Pancreas (tissue), 10 donors: Measurements from ENCODE around the gene RFC1. TPM values are rescaled to one million over a fixed set of nuclear protein-coding genes. Genes with fewer than 3 reads are reported as not detected.
"Not testable (repeated sequence)": the region's sequence is repeated elsewhere in the genome, so short reads cannot be mapped to it uniquely, and the experiment has no call there.

Experiments
- ATAC-seq, 4 donors: fragments of 200-7000 bp; cut with Tn5 transposase; one replicate each; pipeline versions ENCODE4 v1.8.0 to v1.9.1; 2020; ENCODE audit warnings: mild to moderate bottlenecking in 4 of 4, moderate library complexity in 4 of 4
- DNase-seq, 6 donors: peaks; one replicate each; pipeline ENCODE4 v3.0.0-alpha.2; 2020
- FAIRE-seq: peaks from 2 replicates; lab custom pipeline; 2012; peaks lifted over from hg19 to GRCh38; lab: Jason Lieb, UNC
- H3K27ac ChIP-seq, 4 donors: fragments of 200-600 bp; sonication (generic); 1 replicate in 3 of 4; 2 replicates in 1 of 4; pipeline versions ENCODE4 v1.5.0 to v1.8.0; 2020
- H3K27me3 ChIP-seq, 4 donors: fragments of 200-600 bp; one replicate each; pipeline ENCODE4 v1.8.0; 2021
- H3K36me3 ChIP-seq, 3 donors: fragments of 200-600 bp; sonication (generic) in 1 of 3; one replicate each; pipeline versions ENCODE4 v1.5.0 to v1.8.0; 2020 to 2021
- H3K4me1 ChIP-seq, 3 donors: fragments of 200-600 bp; one replicate each; pipeline ENCODE4 v1.8.0; 2021
- H3K4me3 ChIP-seq, 4 donors: fragments of 200-600 bp; sonication (generic) in 2 of 4; one replicate each; pipeline versions ENCODE4 v1.5.0 to v1.8.0; 2020 to 2021
- H3K9me3 ChIP-seq, 4 donors: fragments of 200-600 bp; one replicate each; pipeline ENCODE4 v1.8.0; 2021
- CTCF ChIP-seq, 4 donors: fragments of 200-600 bp; sonication (generic) in 3 of 4; IDR thresholded peaks; one replicate each; pipeline versions ENCODE4 v1.5.0 to v1.8.0; 2021; ENCODE audit warnings: antibody characterized with exemption in 4 of 4
- whole genome bisulfite sequencing, 2 donors: extraction: QIAGEN DNeasy Blood & Tissue Kit; methylation state at CpG; one replicate each; pipeline ENCODE4 v1.1.7; 2013; 5-methylcytosine and 5-hydroxymethylcytosine counted together
- intact Hi-C, 3 donors: fragments of 100-400 bp; cut with DNase I; formaldehyde crosslinking; loops; one replicate each; pipeline versions ENCODE4 v1.11.1 to v1.14.2; 2022
- polyA plus RNA-seq, 2 donors: library from polyadenylated mRNA; stranded (reverse); fragments of 200-250 nt; gene quantifications; one replicate each; pipeline ENCODE4 v1.2.3, GENCODE V29; 2013
- total RNA-seq, 6 donors: library from RNA; stranded (reverse); fragmentation: NEBNext Ultra II Directional in 4 of 6; extraction: Animal tissue kit (Norgen Biotek cat#: 25700) in 4 of 6; gene quantifications; one replicate each; pipeline versions ENCODE4 v1.2.1 to v1.2.4, GENCODE V29; 2021 to 2023
- donor health status: healthy with polysubstance abuse.
- donor health status: DM: no; HTN: no; CAD: no; lungs with moderate emphysema.
- donor health status: DM: no; HTN: no; CAD: no.
- donor health status: control.
- donor health status: control.
- donor health status: Bipolar disorder and iron deficiency.
- donor health status: DM: yes; HTN: yes; CAD: no.
- donor health status: DM: no; HTN: no; CAD: no.
- donor health status: DM: no; HTN: no; CAD: no.
- donor health status: DM: yes; HTN: yes; CAD: no.

RFC1 gene
- total and polyA plus RNA-seq, 8 donors = 9.1 to 53.1 (median 35.7) TPM

GRCh38 chr4:39383690-39384089 is 17.5 kb upstream of the RFC1 start:
- Histone ChIP-seq H3K4me1 (no peaks in the 10 kb centered on the region), H3K27ac (no peak overlapping the region), H3K4me3 (no peak overlapping the region), H3K9me3 (no peaks in the 10 kb centered on the region), H3K36me3 (no peaks in the 10 kb centered on the region), H3K27me3 (no peaks in the 10 kb centered on the region)
- WGBS, 2 donors = 61 to 78% methylated on average over 1 of the region's 1 CpG
- FAIRE-seq = no peak
- no peak for DNase-seq
- no peak for TF ChIP-seq CTCF (IDR thresholded peaks at IDR 0.05)
- ATAC-seq = peak in 3 of 4 donors; percentile 44 to 71 (median 48)
- intact Hi-C loops = no loop called here

- Histone ChIP-seq H3K4me1 (no peaks in the 10 kb centered on the region), H3K4me3 (no peak overlapping the region), H3K36me3 (no peaks in the 10 kb centered on the region), H3K9me3 (no peaks in the 10 kb centered on the region), H3K27ac (no peak overlapping the region), H3K27me3 (no peaks in the 10 kb centered on the region)
- intact Hi-C loops = no loop called here
- WGBS, 2 donors = 28 to 30% methylated on average over 4 of the region's 4 CpGs
- ATAC-seq = peak in 1 of 4 donors; percentile 35
- no peak for FAIRE-seq
- no peak for TF ChIP-seq CTCF (IDR thresholded peaks at IDR 0.05)
- no peak for DNase-seq
These were observed 9.3 kb upstream of the RFC1 start for GRCh38 chr4:39375478-39375877.

- intact Hi-C loops, H3K9me3 ChIP-seq, H3K4me3 ChIP-seq, ATAC-seq, H3K27me3 ChIP-seq, H3K4me1 ChIP-seq, DNase-seq, H3K36me3 ChIP-seq, H3K27ac ChIP-seq, FAIRE-seq: not testable (repeated sequence)
- WGBS, 2 donors = 89 to 91% methylated on average over 6 of the region's 6 CpGs
These were observed 5.0 kb upstream of the RFC1 start for GRCh38 chr4:39371209-39371608.

GRCh38 chr4:39369301-39369700 is 3.1 kb upstream of the RFC1 start:
- no peaks in the 10 kb centered on the region for H3K9me3 ChIP-seq
- no peak overlapping the region for H3K27ac ChIP-seq
- DNase-seq (no peak), FAIRE-seq (no peak), ATAC-seq (no peak)
- H3K4me3 ChIP-seq = no peak overlapping the region
- no peaks in the 10 kb centered on the region for H3K36me3 ChIP-seq
- intact Hi-C loops = no loop called here
- TF ChIP-seq CTCF (IDR thresholded peaks at IDR 0.05) = no peak
- 68 to 78% methylated on average over 4 of the region's 4 CpGs for WGBS, 2 donors
- H3K27me3 ChIP-seq = no peaks in the 10 kb centered on the region
- peaks cover 0 to 7% (median 0%) of the 10 kb centered on the region in 3 donors for H3K4me1 ChIP-seq

DNA sequence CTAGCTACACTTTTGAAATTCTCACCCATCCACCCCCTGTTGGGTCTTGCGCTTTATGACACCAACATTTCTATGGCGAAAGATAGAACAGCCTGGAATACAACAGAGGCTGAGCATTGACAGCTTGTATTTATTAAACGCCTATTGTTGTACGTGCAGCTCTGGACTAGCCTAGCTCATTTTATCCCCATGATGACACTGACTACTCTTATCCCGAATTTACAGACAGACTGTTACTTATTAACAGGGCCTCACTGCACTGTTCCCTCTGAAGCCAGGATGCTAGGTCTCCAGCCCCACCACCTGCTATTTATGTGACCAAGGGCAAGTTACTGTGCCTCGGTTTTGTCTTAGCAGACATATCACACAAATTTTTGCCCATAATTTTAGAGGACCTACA is 1.0 kb upstream of the RFC1 start:
- H3K36me3 ChIP-seq = no peaks in the 10 kb centered on the region
- H3K4me1 ChIP-seq = peaks cover 4 to 23% (median 9%) of the 10 kb centered on the region in 3 donors
- ATAC-seq (no peak), DNase-seq (no peak), FAIRE-seq (no peak)
- no peak overlapping the region for H3K27ac ChIP-seq
- intact Hi-C loops = no loop called here
- H3K27me3 ChIP-seq = no peaks in the 10 kb centered on the region
- 67 to 71% methylated on average over 6 of the region's 6 CpGs for WGBS, 2 donors
- no peak overlapping the region for H3K4me3 ChIP-seq
- no peak for TF ChIP-seq CTCF (IDR thresholded peaks at IDR 0.05)
- no peaks in the 10 kb centered on the region for H3K9me3 ChIP-seq
